ENCODE measurements around the gene RIMBP2.
"Not testable (repeated sequence)": the region's sequence is repeated elsewhere in the genome, so short reads cannot be mapped to it uniquely, and the experiment has no call there.

RIMBP2 gene

GRCh38 chr12:130595566-130595965, 120.5 kb downstream of the RIMBP2 start:
- DNase-seq (ENCODE audit: low read depth): no peak

DNA sequence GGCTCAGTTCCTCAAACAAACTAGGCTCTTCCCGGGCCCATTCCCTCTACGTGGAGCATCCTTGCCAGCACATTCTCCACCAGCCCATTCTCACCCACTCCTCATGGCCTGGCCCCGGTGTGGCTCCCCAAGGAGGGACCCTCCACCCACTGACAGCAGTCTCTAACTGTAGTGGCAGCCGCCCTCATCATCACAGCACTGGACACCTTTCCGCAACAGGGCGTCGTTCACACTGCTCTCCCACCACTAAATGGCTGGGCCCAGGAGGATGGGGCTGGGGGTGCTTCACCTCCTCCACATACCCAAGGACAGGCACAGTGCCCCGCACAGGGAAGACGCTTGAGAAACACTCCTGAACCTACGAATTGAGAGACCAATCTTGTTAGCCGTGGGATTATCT, 123.0 kb downstream of the RIMBP2 start:
- no peak for DNase-seq (ENCODE audit: low read depth)

DNA sequence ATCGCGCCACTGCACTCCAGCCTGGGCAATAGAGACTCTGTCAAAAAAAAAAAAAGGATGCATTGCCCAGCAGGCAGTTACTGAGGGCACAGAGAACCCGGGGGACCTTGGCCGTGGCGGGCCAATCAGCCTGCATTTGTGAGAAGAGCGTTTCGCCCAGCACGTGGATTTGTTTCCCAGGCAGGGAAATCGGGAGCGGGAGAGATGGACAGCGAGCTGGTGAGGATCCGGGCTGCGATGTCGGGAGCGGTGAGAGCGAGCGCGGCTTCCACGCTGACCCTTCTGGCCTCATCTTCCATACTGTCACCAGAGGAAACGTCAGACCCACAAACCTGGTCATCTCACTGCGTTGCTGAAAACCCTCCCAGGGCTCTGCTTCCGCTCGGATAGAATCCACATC, 123.5 kb downstream of the RIMBP2 start:
- no peak for DNase-seq (ENCODE audit: low read depth)

GRCh38 chr12:130591736-130592135, 124.4 kb downstream of the RIMBP2 start:
- no peak for DNase-seq (ENCODE audit: low read depth)

- DNase-seq (ENCODE audit: low read depth): no peak
Observed at GRCh38 chr12:130590685-130591084, 125.4 kb downstream of the RIMBP2 start.

DNA sequence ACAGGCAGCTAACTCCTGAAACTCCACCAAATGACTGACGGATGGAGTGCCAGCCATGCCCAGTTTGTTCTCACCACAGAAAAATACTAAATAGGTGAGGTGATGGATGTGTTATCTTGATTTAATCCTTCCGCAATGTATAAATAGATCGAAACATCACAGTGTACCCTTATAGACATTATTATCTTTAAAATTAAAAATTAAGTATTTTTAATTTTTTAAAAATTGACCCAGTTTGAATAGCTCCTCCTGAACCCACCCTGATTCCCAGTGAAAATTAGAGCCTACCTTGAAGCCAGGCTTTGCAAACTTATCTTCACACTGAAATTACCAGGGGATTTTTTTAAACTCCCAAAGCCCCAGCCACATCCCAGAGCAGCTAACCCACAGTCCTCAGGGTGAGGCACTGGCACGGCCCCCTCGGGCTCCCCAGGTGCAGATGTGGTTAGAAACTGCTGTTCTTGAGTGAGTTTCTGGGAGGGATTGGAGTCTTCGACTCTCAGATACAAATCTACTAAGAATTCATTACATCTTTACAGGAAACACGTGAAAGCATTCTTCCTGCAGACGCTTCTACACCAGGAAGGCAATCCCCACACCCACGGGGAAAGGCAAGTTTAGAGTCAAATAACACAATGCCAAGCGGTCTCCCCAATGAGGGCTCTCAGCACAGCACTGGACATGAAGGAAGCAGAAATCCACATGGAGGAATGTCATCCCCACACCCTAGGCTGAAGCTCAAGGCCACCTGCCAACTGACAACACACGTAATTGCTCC, 126.4 kb downstream of the RIMBP2 start:
- no peak for DNase-seq (ENCODE audit: low read depth)

DNA sequence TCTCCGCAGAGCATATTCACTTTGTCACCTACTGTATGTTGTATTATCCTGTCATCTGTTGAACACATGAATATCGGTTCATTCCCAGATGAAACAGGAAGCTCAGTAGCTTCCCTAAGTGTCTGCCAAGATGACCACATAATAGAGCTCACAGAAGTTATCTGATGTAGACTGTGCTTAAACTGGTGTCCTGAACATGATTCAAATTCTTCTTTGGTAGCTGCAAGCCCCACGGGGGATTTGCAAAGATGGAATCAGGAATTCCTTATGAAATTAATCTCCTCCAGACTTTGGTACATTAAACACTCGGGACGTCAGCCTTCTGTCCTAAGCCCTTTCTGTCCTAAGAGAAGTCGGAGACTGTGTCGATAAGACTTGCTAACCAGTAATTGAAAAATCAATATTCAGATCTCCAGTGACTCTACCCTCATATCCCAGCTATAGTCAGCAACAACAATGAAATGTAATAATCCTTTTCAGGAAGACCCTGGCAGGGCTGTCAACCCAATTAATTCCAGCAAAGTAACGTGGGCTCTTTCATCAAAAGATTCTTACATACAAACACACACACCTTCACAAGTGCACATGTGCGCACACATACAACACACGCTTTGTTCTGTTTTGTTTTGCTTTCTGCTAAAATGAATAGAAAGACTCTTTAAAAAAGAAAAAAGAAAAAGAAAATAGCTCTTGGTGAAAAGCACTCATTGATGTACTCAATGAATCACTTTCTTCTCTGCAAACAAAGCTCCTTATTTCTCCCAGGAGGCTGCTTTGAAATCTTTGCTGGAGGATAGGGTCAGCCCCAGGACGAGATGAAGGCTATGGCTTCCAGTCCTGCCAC, 127.2 kb downstream of the RIMBP2 start:
- DNase-seq (ENCODE audit: low read depth): no peak

GRCh38 chr12:130587966-130588365, 128.1 kb downstream of the RIMBP2 start:
- no peak for DNase-seq (ENCODE audit: low read depth)

DNA sequence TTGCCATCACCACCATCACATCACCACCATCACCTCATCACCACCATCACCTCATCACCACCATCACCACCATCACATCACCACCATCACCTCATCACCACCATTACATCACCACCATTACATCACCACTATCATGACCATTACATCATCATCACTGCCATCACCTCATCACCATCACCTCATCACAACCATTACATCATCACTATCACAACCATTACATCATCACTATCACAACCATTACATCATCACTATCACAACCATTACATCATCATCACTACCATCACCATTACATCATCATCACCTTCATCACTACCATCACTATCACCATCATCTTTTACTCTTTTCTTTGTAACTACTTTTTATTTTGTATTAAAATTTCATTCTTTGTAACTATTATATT, 131.6 kb downstream of the RIMBP2 start:
- not testable (repeated sequence) for DNase-seq (ENCODE audit: low read depth)

DNA sequence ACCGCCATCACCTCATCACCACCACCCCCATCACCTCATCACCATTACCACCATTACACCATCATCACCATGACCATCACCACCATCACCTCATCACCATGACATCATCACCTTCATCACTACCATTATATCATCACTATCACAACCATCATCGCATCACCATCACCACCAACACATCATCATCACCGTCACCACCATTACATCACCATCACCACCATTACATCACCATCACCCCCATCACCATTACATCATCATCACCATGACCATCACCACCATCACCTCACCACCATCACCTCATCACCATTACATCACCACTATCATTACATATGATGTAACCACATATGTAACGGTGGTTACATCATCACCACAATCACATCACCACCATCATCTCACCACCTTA, 132.3 kb downstream of the RIMBP2 start:
- DNase-seq (ENCODE audit: low read depth): no peak

DNA sequence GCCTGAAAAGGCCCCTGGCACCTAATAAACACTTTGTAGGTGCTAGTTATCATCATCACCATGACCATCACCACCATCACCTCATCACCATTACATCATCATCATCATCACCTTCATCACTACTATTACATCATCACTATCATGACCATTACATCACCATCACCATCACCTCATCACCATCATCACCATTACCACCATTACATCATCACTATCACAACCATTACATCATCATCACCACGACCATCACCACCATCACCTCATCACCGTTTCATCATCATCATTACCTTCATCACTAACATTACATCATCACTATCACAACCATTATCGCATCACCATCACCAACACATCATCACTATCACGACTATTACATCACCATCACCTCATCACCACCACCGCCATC, 132.8 kb downstream of the RIMBP2 start:
- DNase-seq (ENCODE audit: low read depth): no peak

DNA sequence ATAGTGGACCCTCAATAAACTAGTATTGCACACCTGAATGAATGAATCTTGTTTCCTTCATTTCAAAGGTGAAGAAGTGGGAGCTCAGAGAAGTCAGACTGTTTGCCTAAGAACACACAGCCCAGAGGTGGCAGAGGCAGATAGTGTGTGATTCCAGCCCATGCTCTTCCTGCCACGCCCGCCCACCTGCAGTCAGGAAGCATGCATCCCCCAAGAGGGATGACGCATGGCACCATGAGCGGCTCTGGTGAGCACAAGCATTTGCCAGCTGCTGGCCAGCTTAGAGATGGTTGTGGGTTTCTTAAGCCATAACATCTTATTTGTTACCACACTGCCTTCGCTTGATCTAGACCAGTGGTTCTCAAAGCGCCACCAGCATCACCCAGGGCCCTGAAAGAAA, 133.8 kb downstream of the RIMBP2 start:
- no peak for DNase-seq (ENCODE audit: low read depth)

GRCh38 chr12:130581782-130582181, 134.3 kb downstream of the RIMBP2 start:
- DNase-seq (ENCODE audit: low read depth): no peak

GRCh38 chr12:130579231-130579630, 136.9 kb downstream of the RIMBP2 start:
- no peak for DNase-seq (ENCODE audit: low read depth)

DNA sequence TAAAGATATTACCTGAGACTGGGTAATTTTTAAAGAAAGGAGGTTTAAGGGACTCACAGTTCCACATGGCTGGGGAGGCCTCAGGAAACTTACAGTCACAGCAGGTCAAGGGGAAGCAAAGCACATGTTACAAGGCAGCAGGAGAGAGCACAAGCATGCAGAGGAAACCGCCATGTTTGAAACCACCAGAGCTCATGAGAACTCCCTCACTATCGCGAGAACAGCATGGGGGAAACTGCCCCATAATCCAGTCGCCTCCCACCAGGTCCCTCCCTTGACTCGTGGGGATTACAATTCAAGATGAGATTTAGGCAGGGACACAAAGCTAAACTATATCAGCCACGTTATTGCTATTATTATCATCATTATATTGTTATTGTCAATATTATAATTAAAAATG, 138.7 kb downstream of the RIMBP2 start:
- DNase-seq (ENCODE audit: low read depth): no peak

DNA sequence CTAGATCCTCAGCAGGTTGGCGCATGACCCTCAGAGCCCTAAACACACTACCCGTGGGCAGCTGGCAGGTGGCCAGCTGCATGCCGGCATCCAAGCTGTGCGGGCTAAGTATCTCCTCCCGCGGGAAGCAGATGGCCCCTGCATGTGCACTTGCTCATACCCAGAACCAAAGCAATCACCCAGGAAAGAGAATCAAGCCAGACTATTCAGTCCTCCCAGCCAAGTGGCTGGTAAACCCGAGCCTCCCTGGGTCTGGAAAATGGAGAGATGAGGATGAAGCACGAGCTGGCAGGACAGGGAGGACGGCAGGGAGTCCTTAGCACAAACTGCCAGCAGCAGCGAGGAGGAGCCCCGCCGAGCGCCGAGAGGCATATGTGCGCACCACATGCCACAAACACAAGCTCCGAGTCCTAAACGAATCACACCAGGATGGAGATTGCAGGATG, 139.7 kb downstream of the RIMBP2 start:
- DNase-seq (ENCODE audit: low read depth): no peak

- no peak for DNase-seq (ENCODE audit: low read depth)
Observed at GRCh38 chr12:130574402-130574801, 141.7 kb downstream of the RIMBP2 start.

DNA sequence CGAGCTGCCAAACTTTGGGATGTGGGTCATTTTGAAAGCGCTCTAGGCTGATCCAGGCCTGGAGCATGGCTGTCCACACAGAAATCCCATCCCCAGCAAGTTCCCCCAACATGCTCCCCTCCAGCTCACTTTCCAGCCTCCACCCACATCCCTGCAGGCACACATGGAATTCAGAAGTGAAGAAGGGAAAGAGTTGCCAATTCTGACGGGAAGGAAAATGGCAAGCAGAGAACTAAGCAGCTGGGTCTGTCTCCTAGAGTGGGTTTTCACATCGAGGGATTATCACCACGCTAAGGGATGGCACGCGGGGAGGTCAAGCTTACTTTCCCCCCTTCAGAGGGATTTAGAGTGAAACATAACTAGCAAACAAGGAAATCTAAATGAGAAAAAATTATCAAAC, 142.3 kb downstream of the RIMBP2 start:
- DNase-seq (ENCODE audit: low read depth): no peak

DNA sequence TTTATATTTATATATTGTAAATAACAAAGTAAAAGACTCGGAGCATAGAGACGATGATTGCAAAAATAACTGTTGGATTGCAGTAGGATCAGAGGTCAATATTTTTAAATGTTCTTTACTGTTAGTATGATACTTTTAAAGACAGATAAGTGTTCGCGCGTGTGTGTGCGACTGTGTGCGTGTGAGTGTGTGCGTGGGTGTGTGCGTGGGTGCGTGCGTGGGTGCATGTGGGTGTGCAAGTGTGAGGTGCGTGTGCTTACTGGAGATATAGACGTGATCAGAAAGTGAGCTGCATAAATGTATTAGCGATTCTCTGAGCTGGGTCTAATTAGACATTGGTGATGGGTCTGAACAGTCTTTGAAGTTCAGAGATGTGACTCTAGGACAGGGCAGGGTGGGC, 142.9 kb downstream of the RIMBP2 start:
- no peak for DNase-seq (ENCODE audit: low read depth)

DNA sequence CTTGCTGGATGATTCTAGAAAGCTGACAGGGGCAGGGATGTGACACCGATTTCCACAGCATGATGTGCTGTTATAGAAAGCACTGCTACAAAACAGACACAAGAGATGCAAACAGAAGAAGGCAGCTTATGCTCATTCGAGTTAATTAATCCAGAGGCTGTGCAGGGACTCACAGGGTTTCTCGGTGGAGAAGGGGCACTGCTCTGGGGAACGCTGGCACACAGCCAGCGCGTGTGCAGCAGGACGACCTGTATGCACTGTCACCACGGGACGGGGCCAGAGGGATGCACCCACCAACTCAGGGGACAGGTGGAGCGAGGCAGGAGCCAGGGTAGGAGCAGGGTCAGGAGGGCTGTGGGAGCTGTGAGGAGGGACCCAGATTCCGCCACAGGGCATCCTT, 143.5 kb downstream of the RIMBP2 start:
- no peak for DNase-seq (ENCODE audit: low read depth)

- DNase-seq (ENCODE audit: low read depth): no peak
Observed at GRCh38 chr12:130571734-130572133, 144.4 kb downstream of the RIMBP2 start.

GRCh38 chr12:130571089-130571488, 145.0 kb downstream of the RIMBP2 start:
- no peak for DNase-seq (ENCODE audit: low read depth)

DNA sequence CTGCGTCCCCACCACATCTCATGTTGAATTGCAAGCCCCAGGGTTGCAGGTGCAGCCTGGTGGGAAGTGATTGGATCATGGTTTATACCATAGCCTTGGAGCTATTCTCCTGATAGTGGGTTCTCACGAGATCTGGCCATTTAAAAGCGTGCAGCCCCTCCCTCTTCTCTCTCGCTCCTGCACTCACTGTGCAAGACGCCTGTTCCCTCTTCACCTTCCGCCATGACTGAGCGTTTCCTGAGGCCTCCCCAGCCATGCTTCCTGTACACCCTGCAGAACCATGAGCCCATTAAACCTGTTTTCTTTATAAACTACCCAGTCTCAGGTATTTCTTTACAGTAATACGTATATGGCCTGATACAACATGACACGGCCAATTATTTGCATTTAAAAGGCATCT, 146.6 kb downstream of the RIMBP2 start:
- DNase-seq (ENCODE audit: low read depth): no peak
